Measurements from ENCODE around the gene LDLRAD3. TPM values are rescaled to one million over a fixed set of nuclear protein-coding genes. Genes with fewer than 3 reads are reported as not detected.

LDLRAD3 gene
- polyA plus RNA-seq, 3 donors: 7.3 to 14.1 (median 10.4) TPM

GRCh38 chr11:36146437-36146836, 202.6 kb downstream of the LDLRAD3 start:
- Histone ChIP-seq H4K20me1 (ENCODE audit: insufficient read depth, low read length) (no peaks in the 10 kb centered on the region), H3K27ac (ENCODE audit: low read depth in 1 of 2, low read length in 2 of 2) (no peak overlapping the region), H3K36me3 (replicated peaks in 1 of 2; ENCODE audit: control insufficient read depth in 1 of 2, insufficient read depth in 2 of 2, low read length in 2 of 2) (no peaks in the 10 kb centered on the region), H3K79me2 (ENCODE audit: insufficient read depth, low read length) (no peaks in the 10 kb centered on the region), H3K27me3 (ENCODE audit: control insufficient read depth in 2 of 2, insufficient read depth in 2 of 2, low read length in 2 of 2) (no peaks in the 10 kb centered on the region), H3K4me1 (ENCODE audit: control insufficient read depth in 1 of 2, insufficient read depth in 2 of 2, low read length in 2 of 2) (peaks cover 13 to 14% of the 10 kb centered on the region in 2 donors), H2AFZ (ENCODE audit: insufficient read depth, low read depth, low read length, poor library complexity, severe bottlenecking) (no peak overlapping the region), H3K9ac (ENCODE audit: insufficient read depth, low read length, poor library complexity, severe bottlenecking) (no peak overlapping the region), H3K4me2 (replicated peaks; ENCODE audit: extremely low read depth, low read length, poor library complexity, severe bottlenecking) (no peak overlapping the region), H3K9me3 (replicated peaks in 1 of 2; ENCODE audit: control insufficient read depth in 1 of 2, insufficient read depth in 1 of 2, low read length in 2 of 2) (no peaks in the 10 kb centered on the region), H3K4me3 (replicated peaks in 1 of 3; ENCODE audit: low read depth in 2 of 3, low read length in 3 of 3) (no peak overlapping the region)
- no peak overlapping the region for H3K27ac Mint-ChIP-seq
- H3K4me3 Mint-ChIP-seq: no peak overlapping the region
- intact Hi-C loops (cut with micrococcal nuclease): loop anchor here in 1 of 2 donors (5.0 kb wide), 1 partner anchor 484 kb away; the partner anchor contains the start of gene TRIM44
- H3K4me1 Mint-ChIP-seq: peaks cover 20% of the 10 kb centered on the region
- peaks cover 5 to 16% of the 10 kb centered on the region in 2 donors for H3K36me3 Mint-ChIP-seq
- TF ChIP-seq, protein P1, sequence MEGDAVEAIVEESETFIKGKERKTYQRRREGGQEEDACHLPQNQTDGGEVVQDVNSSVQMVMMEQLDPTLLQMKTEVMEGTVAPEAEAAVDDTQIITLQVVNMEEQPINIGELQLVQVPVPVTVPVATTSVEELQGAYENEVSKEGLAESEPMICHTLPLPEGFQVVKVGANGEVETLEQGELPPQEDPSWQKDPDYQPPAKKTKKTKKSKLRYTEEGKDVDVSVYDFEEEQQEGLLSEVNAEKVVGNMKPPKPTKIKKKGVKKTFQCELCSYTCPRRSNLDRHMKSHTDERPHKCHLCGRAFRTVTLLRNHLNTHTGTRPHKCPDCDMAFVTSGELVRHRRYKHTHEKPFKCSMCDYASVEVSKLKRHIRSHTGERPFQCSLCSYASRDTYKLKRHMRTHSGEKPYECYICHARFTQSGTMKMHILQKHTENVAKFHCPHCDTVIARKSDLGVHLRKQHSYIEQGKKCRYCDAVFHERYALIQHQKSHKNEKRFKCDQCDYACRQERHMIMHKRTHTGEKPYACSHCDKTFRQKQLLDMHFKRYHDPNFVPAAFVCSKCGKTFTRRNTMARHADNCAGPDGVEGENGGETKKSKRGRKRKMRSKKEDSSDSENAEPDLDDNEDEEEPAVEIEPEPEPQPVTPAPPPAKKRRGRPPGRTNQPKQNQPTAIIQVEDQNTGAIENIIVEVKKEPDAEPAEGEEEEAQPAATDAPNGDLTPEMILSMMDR (IDR thresholded peaks at IDR 0.05): no peak
- no peak for DNase-seq
- H3K9me3 Mint-ChIP-seq: peaks cover 0 to 5% (median 0%) of the 10 kb centered on the region in 7 donors
- 95% methylated on average over 2 of the region's 5 CpGs for WGBS (ENCODE audit: insufficient coverage)
- H3K27me3 Mint-ChIP-seq (ENCODE audit: low read depth in 3 of 3): peaks cover 0 to 3% (median 2%) of the 10 kb centered on the region in 3 donors

DNA sequence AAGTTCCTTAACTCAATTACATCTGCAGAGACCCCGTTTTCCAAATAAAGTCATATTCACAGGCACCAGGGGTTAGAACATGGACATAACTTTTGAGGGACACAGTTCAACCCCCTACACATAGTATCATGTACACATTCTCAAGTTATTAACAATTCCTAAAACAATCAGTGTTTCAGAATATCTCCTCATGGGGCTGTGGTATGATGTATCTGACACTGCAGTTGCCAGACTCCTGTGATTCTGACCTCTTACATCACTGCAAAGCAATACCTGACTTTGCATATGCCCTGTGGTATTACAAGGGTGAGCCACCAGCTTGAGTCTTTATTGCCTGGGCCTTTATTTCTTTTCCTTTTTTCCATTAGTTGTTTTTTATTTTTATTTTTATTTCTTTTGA, 203.6 kb downstream of the LDLRAD3 start:
- peaks cover 5 to 20% of the 10 kb centered on the region in 2 donors for H3K36me3 Mint-ChIP-seq
- peak; percentile 21 to 34 (median 32) for DNase-seq

More for the DNA sequence above, 203.6 kb downstream of the LDLRAD3 start:
- H4K20me1 ChIP-seq (ENCODE audit: insufficient read depth, low read length): no peaks in the 10 kb centered on the region
- peaks cover 0 to 3% (median 2%) of the 10 kb centered on the region in 3 donors for H3K27me3 Mint-ChIP-seq (ENCODE audit: low read depth in 3 of 3)
- H2AFZ ChIP-seq (ENCODE audit: insufficient read depth, low read depth, low read length, poor library complexity, severe bottlenecking): no peak overlapping the region
- no peaks in the 10 kb centered on the region for H3K36me3 ChIP-seq (replicated peaks in 1 of 2; ENCODE audit: control insufficient read depth in 1 of 2, insufficient read depth in 2 of 2, low read length in 2 of 2)
- TF ChIP-seq, protein P1 (IDR thresholded peaks at IDR 0.05): no peak
- H3K27ac Mint-ChIP-seq: peak overlapping the region in 5 of 7 donors; percentile 35 to 86 (median 60)
- H3K9me3 Mint-ChIP-seq: peaks cover 0 to 5% (median 0%) of the 10 kb centered on the region in 7 donors
- H3K27me3 ChIP-seq (ENCODE audit: control insufficient read depth in 2 of 2, insufficient read depth in 2 of 2, low read length in 2 of 2): no peaks in the 10 kb centered on the region
- 67% methylated on average over 1 of the region's 1 CpG for WGBS (ENCODE audit: insufficient coverage)
- H3K4me1 ChIP-seq (ENCODE audit: control insufficient read depth in 1 of 2, insufficient read depth in 2 of 2, low read length in 2 of 2): peaks cover 13 to 14% of the 10 kb centered on the region in 2 donors
- intact Hi-C loops (cut with micrococcal nuclease): loop anchor here in 1 of 2 donors (5.0 kb wide), 1 partner anchor 485 kb away; the partner anchor contains the start of gene TRIM44
- peaks cover 26% of the 10 kb centered on the region for H3K4me1 Mint-ChIP-seq
- no peak overlapping the region for H3K27ac ChIP-seq (ENCODE audit: low read depth in 1 of 2, low read length in 2 of 2)
- no peak overlapping the region for H3K4me2 ChIP-seq (replicated peaks; ENCODE audit: extremely low read depth, low read length, poor library complexity, severe bottlenecking)
- H3K4me3 Mint-ChIP-seq: no peak overlapping the region
- no peaks in the 10 kb centered on the region for H3K9me3 ChIP-seq (replicated peaks in 1 of 2; ENCODE audit: control insufficient read depth in 1 of 2, insufficient read depth in 1 of 2, low read length in 2 of 2)
- no peak overlapping the region for H3K4me3 ChIP-seq (replicated peaks in 1 of 3; ENCODE audit: low read depth in 2 of 3, low read length in 3 of 3)
- H3K79me2 ChIP-seq (ENCODE audit: insufficient read depth, low read length): no peaks in the 10 kb centered on the region
- H3K9ac ChIP-seq (ENCODE audit: insufficient read depth, low read length, poor library complexity, severe bottlenecking): no peak overlapping the region
